T-cell (primary cell): ENCODE results near the gene NPL. TPM values are rescaled to one million over a fixed set of nuclear protein-coding genes. Genes with fewer than 3 reads are reported as not detected.
A peak's percentile ranks its signal among the peaks of the same experiment; 100 is the strongest.

Experiments
- ATAC-seq, 4 experiments: fragments of 200-7000 bp in 3 of 4; fragments of 150-1000 bp in 1 of 4; cut with Tn5 transposase; replicated peaks in 1 of 4; 1 replicate in 3 of 4; 2 replicates in 1 of 4; pipeline ENCODE4 v1.10.0; 2021; ENCODE audit warnings: moderate library complexity in 3 of 4, mild to moderate bottlenecking in 2 of 4, moderate number of reproducible peaks in 1 of 4
- CTCF ChIA-PET, 2 donors: fragments of 300-600 bp; sonication (Branson Sonifier 250); formaldehyde crosslinking; loops; one replicate each; lab custom pipeline; 2022; ENCODE audit warnings: antibody characterized with exemption in 2 of 2; lab: Charles Lee
- POLR2A ChIA-PET, 2 donors: fragments of 300-600 bp; sonication (Branson Sonifier 250); formaldehyde crosslinking; loops; one replicate each; lab custom pipeline; 2022; ENCODE audit warnings: antibody characterized with exemption in 2 of 2; lab: Charles Lee
- DNase-seq, 35 experiments: peaks; one replicate each; pipeline versions ENCODE4 v3.0.0 to v3.0.0-alpha.2; 2013 to 2023
- H3K27ac ChIP-seq: one replicate; pipeline ENCODE4 v1.5.1; 2013; ENCODE audit warnings: low read length
- H3K27me3 ChIP-seq, 2 experiments: replicated peaks in 1 of 2; 1 replicate in 1 of 2; 2 replicates in 1 of 2; pipeline versions ENCODE4 v1.6.1 to v1.7.0; 2013; ENCODE audit warnings: low read length in 1 of 2, mixed read lengths in 1 of 2; ENCODE audit not compliant: control insufficient read depth in 2 of 2, insufficient read depth in 2 of 2; ENCODE audit errors: extremely low read depth in 1 of 2
- H3K36me3 ChIP-seq, 2 donors: 1 replicate in 1 of 2; 2 replicates in 1 of 2; pipeline versions ENCODE4 v1.6.1 to v1.7.0; 2013; ENCODE audit warnings: low read length in 1 of 2; ENCODE audit not compliant: control insufficient read depth in 2 of 2, insufficient read depth in 1 of 2; ENCODE audit errors: extremely low read depth in 1 of 2
- H3K4me1 ChIP-seq, 2 experiments: 1 replicate in 1 of 2; 2 replicates in 1 of 2; pipeline versions ENCODE4 v1.6.1 to v1.7.0; 2013; ENCODE audit warnings: low read length in 2 of 2, mixed read lengths in 1 of 2; ENCODE audit not compliant: insufficient read depth in 2 of 2, control insufficient read depth in 1 of 2; ENCODE audit errors: extremely low read depth in 1 of 2
- H3K4me3 ChIP-seq, 2 donors: 1 replicate in 1 of 2; 2 replicates in 1 of 2; pipeline versions ENCODE4 v1.5.1 to v1.7.0; 2013; ENCODE audit warnings: mild to moderate bottlenecking in 2 of 2, low read length in 1 of 2, moderate library complexity in 1 of 2; ENCODE audit not compliant: control insufficient read depth in 1 of 2; ENCODE audit errors: extremely low read depth in 1 of 2
- H3K9me3 ChIP-seq: 2 replicates; pipeline ENCODE4 v1.7.0; 2013
- H3K27ac Mint-ChIP-seq, 2 donors: one replicate each; pipeline ENCODE4 v1.8.0; 2020 to 2021; ENCODE audit warnings: mild to moderate bottlenecking in 2 of 2, mixed read lengths in 2 of 2
- H3K27me3 Mint-ChIP-seq, 2 donors: one replicate each; pipeline ENCODE4 v1.8.0; 2021 to 2022; ENCODE audit warnings: mixed read lengths in 2 of 2
- H3K36me3 Mint-ChIP-seq: one replicate; pipeline ENCODE4 v1.8.0; 2021; ENCODE audit warnings: mixed read lengths
- H3K4me1 Mint-ChIP-seq, 3 donors: one replicate each; pipeline ENCODE4 v1.8.0; 2020 to 2022; ENCODE audit warnings: mixed read lengths in 3 of 3, mild to moderate bottlenecking in 1 of 3
- H3K4me3 Mint-ChIP-seq, 3 donors: one replicate each; pipeline ENCODE4 v1.8.0; 2020 to 2022; ENCODE audit warnings: mild to moderate bottlenecking in 3 of 3, mixed read lengths in 3 of 3, moderate library complexity in 3 of 3
- H3K9me3 Mint-ChIP-seq, 3 donors: one replicate each; pipeline ENCODE4 v1.8.0; 2020 to 2022; ENCODE audit warnings: mixed read lengths in 3 of 3
- WGBS: methylation state at CpG from one replicate; pipeline ENCODE4 v1.1.5; 2013; ENCODE audit warnings: missing lambda C conversion rate; ENCODE audit not compliant: insufficient coverage; 5-methylcytosine and 5-hydroxymethylcytosine counted together
- total RNA-seq, 35 experiments: library from RNA in 6 of 35; stranded (reverse) in 6 of 35; fragments of 120-200 nt in 1 of 35; gene quantifications; one replicate each; pipeline versions ENCODE4 v1.2.1 to v1.2.4 and lab custom pipeline; 2013 to 2026

Gene NPL
- total RNA-seq, 5 donors from 2014 or later (not counting 1 experiment from before 2014, with no cell fraction given): 2.5 to 5.4 (median 4.2) TPM

GRCh38 chr1:182841368-182841988 is 51.9 kb downstream of the NPL start:
- Histone ChIP-seq H3K27ac (peak overlapping the region; percentile 16), H3K27me3 (no peaks in the 10 kb centered on the region), H3K4me1 (peaks cover 36 to 37% of the 10 kb centered on the region in 2 experiments), H3K4me3 (peak overlapping the region in 1 of 2 donors; percentile 92), H3K9me3 (no peaks in the 10 kb centered on the region), H3K36me3 (peaks cover 6 to 31% of the 10 kb centered on the region in 2 donors)
- no CpG with 5 or more reads among the region's 10 CpGs for WGBS
- Mint-ChIP-seq H3K4me3 (peak overlapping the region; percentile 93 to 97 (median 96)), H3K27ac (peak overlapping the region; percentile 93 to 97), H3K4me1 (peaks cover 65 to 71% (median 69%) of the 10 kb centered on the region in 3 donors), H3K36me3 (peaks cover 31% of the 10 kb centered on the region), H3K27me3 (peaks cover 0 to 2% of the 10 kb centered on the region in 2 donors), H3K9me3 (no peaks in the 10 kb centered on the region)
- POLR2A ChIA-PET: interaction anchor here in 1 of 2 donors (0.6 to 0.9 kb wide), 2 partner anchors 8 to 675 kb away, joined by 4 read pairs; no protein-coding TSS in a partner anchor
- peak in 1 of 35 experiments; percentile 21 for DNase-seq
- ATAC-seq: no peak
- CTCF ChIA-PET: interaction anchor here in 1 of 2 donors (0.8 kb wide), 1 partner anchor 48 kb away, joined by 3 read pairs; no protein-coding TSS in a partner anchor

- no peak for ATAC-seq
- Histone ChIP-seq H3K9me3 (no peaks in the 10 kb centered on the region), H3K36me3 (peaks cover 6 to 37% of the 10 kb centered on the region in 2 donors), H3K27ac (no peak overlapping the region), H3K4me3 (no peak overlapping the region), H3K4me1 (peaks cover 36 to 37% of the 10 kb centered on the region in 2 experiments), H3K27me3 (no peaks in the 10 kb centered on the region)
- H3K36me3 Mint-ChIP-seq: peaks cover 39% of the 10 kb centered on the region
- H3K27ac Mint-ChIP-seq: peak overlapping the region in 1 of 2 donors; percentile 34
- ChIA-PET CTCF (no interaction called here), POLR2A (interaction anchor here (0.6 to 1.1 kb wide), 5 partner anchors 12 to 1192 kb away, joined by 3 to 7 read pairs (median 4); no protein-coding TSS in a partner anchor)
- peak overlapping the region; percentile 46 to 97 (median 93) for H3K4me3 Mint-ChIP-seq
- peaks cover 0 to 2% of the 10 kb centered on the region in 2 donors for H3K27me3 Mint-ChIP-seq
- DNase-seq: no peak
- WGBS: 25% methylated on average over 1 of the region's 4 CpGs
- no peaks in the 10 kb centered on the region for H3K9me3 Mint-ChIP-seq
- H3K4me1 Mint-ChIP-seq: peaks cover 73 to 79% (median 77%) of the 10 kb centered on the region in 3 donors
Measured at GRCh38 chr1:182842265-182842664, 52.7 kb downstream of the NPL start.

- no peak overlapping the region for H3K27ac ChIP-seq
- no peaks in the 10 kb centered on the region for H3K9me3 Mint-ChIP-seq
- H3K36me3 ChIP-seq: peaks cover 11 to 65% of the 10 kb centered on the region in 2 donors
- H3K27ac Mint-ChIP-seq: peak overlapping the region; percentile 22 to 27
- H3K4me1 ChIP-seq: peaks cover 34% of the 10 kb centered on the region in 2 experiments
- no peak for ATAC-seq
- H3K9me3 ChIP-seq: no peaks in the 10 kb centered on the region
- H3K36me3 Mint-ChIP-seq: peaks cover 59% of the 10 kb centered on the region
- no peaks in the 10 kb centered on the region for H3K27me3 Mint-ChIP-seq
- H3K4me3 ChIP-seq: no peak overlapping the region
- ChIA-PET CTCF (no interaction called here), POLR2A (no interaction called here)
- H3K4me3 Mint-ChIP-seq: peak overlapping the region in 1 of 3 donors; percentile 44
- no CpG with 5 or more reads among the region's 1 CpG for WGBS
- H3K4me1 Mint-ChIP-seq: peaks cover 89 to 95% (median 95%) of the 10 kb centered on the region in 3 donors
- no peak for DNase-seq
- no peaks in the 10 kb centered on the region for H3K27me3 ChIP-seq
Measured at GRCh38 chr1:182845379-182845778, 55.8 kb downstream of the NPL start.

GRCh38 chr1:182845894-182846293 is 56.3 kb downstream of the NPL start:
- Histone ChIP-seq H3K36me3 (peaks cover 13 to 69% of the 10 kb centered on the region in 2 donors), H3K9me3 (no peaks in the 10 kb centered on the region), H3K4me1 (peaks cover 31% of the 10 kb centered on the region in 2 experiments), H3K27me3 (no peaks in the 10 kb centered on the region), H3K27ac (no peak overlapping the region), H3K4me3 (no peak overlapping the region)
- Mint-ChIP-seq H3K4me1 (peaks cover 87 to 93% (median 92%) of the 10 kb centered on the region in 3 donors), H3K9me3 (no peaks in the 10 kb centered on the region), H3K36me3 (peaks cover 58% of the 10 kb centered on the region), H3K4me3 (peak overlapping the region in 1 of 3 donors; percentile 17), H3K27me3 (no peaks in the 10 kb centered on the region), H3K27ac (no peak overlapping the region)
- POLR2A ChIA-PET: interaction anchor here in 1 of 2 donors (1.5 kb wide), 1 partner anchor 13 kb away, joined by 8 read pairs; no protein-coding TSS in a partner anchor
- WGBS: no CpG with 5 or more reads among the region's 5 CpGs
- DNase-seq: no peak
- ATAC-seq: no peak
- CTCF ChIA-PET: no interaction called here

GRCh38 chr1:182847105-182847504 is 57.5 kb downstream of the NPL start:
- Mint-ChIP-seq H3K27ac (peak overlapping the region in 1 of 2 donors; percentile 12), H3K9me3 (no peaks in the 10 kb centered on the region), H3K27me3 (no peaks in the 10 kb centered on the region), H3K36me3 (peaks cover 61% of the 10 kb centered on the region), H3K4me3 (no peak overlapping the region), H3K4me1 (peaks cover 78 to 86% (median 83%) of the 10 kb centered on the region in 3 donors)
- Histone ChIP-seq H3K27me3 (no peaks in the 10 kb centered on the region), H3K4me1 (peaks cover 21 to 29% of the 10 kb centered on the region in 2 experiments), H3K4me3 (no peak overlapping the region), H3K27ac (no peak overlapping the region), H3K36me3 (peaks cover 13 to 81% of the 10 kb centered on the region in 2 donors), H3K9me3 (no peaks in the 10 kb centered on the region)
- no peak for ATAC-seq
- ChIA-PET POLR2A (interaction anchor here (0.6 to 1.5 kb wide), 5 partner anchors 11 to 233 kb away, joined by 3 to 8 read pairs (median 5); no protein-coding TSS in a partner anchor), CTCF (interaction anchor here in 1 of 2 donors (1.1 kb wide), 1 partner anchor 59 kb away, joined by 3 read pairs; no protein-coding TSS in a partner anchor)
- DNase-seq: no peak

GRCh38 chr1:182848736-182849135 is 59.2 kb downstream of the NPL start:
- H3K4me1 Mint-ChIP-seq: peaks cover 64 to 73% (median 68%) of the 10 kb centered on the region in 3 donors
- Histone ChIP-seq H3K36me3 (peaks cover 13 to 85% of the 10 kb centered on the region in 2 donors), H3K27ac (no peak overlapping the region), H3K4me3 (no peak overlapping the region), H3K27me3 (no peaks in the 10 kb centered on the region), H3K4me1 (peaks cover 11 to 26% of the 10 kb centered on the region in 2 experiments), H3K9me3 (no peaks in the 10 kb centered on the region)
- ChIA-PET CTCF (no interaction called here), POLR2A (interaction anchor here in 1 of 2 donors (0.6 kb wide), 1 partner anchor 7 kb away, joined by 4 read pairs; no protein-coding TSS in a partner anchor)
- ATAC-seq (peak in 1 of 4 experiments; percentile 13), DNase-seq (no peak)
- H3K4me3 Mint-ChIP-seq: no peak overlapping the region
- H3K9me3 Mint-ChIP-seq: no peaks in the 10 kb centered on the region
- peak overlapping the region in 1 of 2 donors; percentile 52 for H3K27ac Mint-ChIP-seq
- WGBS: no CpG with 5 or more reads among the region's 2 CpGs
- no peaks in the 10 kb centered on the region for H3K27me3 Mint-ChIP-seq
- H3K36me3 Mint-ChIP-seq: peaks cover 62% of the 10 kb centered on the region
